ENCODE data around the gene PGAP2. TPM values are rescaled to one million over a fixed set of nuclear protein-coding genes. Genes with fewer than 3 reads are reported as not detected.
A peak's percentile ranks its signal among the peaks of the same experiment; 100 is the strongest.

Gene PGAP2
- total RNA-seq (2012; rRNA removed) (10.6 TPM in 2 replicates), polyA plus RNA-seq (2012; rRNA removed) (31.3 and 36.7 TPM in 2 replicates), Bru-seq, nascent RNA (percentile 66 among the genes with signal in this experiment), BruChase-seq, experiment 1, labeled RNA remaining after a 6-hour chase (percentile 80 among the genes with signal in this experiment), BruChase-seq, experiment 2, labeled RNA remaining after a 2-hour chase (percentile 75 among the genes with signal in this experiment)
- polyA plus RNA-seq (2012; cell fraction: cytosol; rRNA removed): 22.4 and 36.8 TPM in 2 replicates
- 74.5 and 92.9 TPM in 2 replicates for polyA plus RNA-seq (2012; cell fraction: nucleus; rRNA removed; ENCODE audit: low replicate concordance)
- long read RNA-seq, partial matches to known transcripts: 13 of 26 reads
- long read RNA-seq, other reads (novel, unspliced or antisense): 7 of 26 reads

- dilution Hi-C loops (cut with HindIII; ENCODE audit: low sequenced_read_pairs, unreplicated experiment) (no loop called here), intact Hi-C loops (cut with micrococcal nuclease) (no loop called here), in situ Hi-C loops (cut with MboI; ENCODE audit: low sequenced_read_pairs) (no loop called here)
- peak within 1 kb of the TSS; percentile 48 for H3K56ac ChIP-seq (ENCODE audit: extremely low read depth, insufficient read depth, low read length)
- H3K23ac ChIP-seq (ENCODE audit: low read depth, low read length): peak within 1 kb of the TSS; percentile 5; the same call in 1 of the 2 replicates
- peak within 1 kb of the TSS; percentile 86 for H4K5ac ChIP-seq (ENCODE audit: low read depth, low read length)
- H2BK5ac ChIP-seq (ENCODE audit: low read depth, low read length, poor library complexity, severe bottlenecking): no peak within 1 kb of the TSS
- H3K27ac ChIP-seq (ENCODE audit: insufficient read depth, low read length): peak within 1 kb of the TSS; percentile 39
- DNase-seq (peak; percentile 35), ATAC-seq (ENCODE audit: low read depth) (peak; percentile 89)
- peak within 1 kb of the TSS; percentile 26 for H4K91ac ChIP-seq (ENCODE audit: insufficient read depth, low read depth, low read length)
- peak within 1 kb of the TSS; percentile 28 for H2AK5ac ChIP-seq (ENCODE audit: low read depth, low read length)
- H4K20me1 ChIP-seq (ENCODE audit: insufficient read depth, low read length): no peaks in the 10 kb centered on the region
- peaks cover 0 to 4% of the 10 kb centered on the region in 2 experiments; a peak in 1 of 4 replicates for H3K79me1 ChIP-seq (ENCODE audit: low read depth in 1 of 2, low read length in 2 of 2)
- BruUV-seq (replicated peaks): no TSS peak
- CTCF ChIA-PET: interaction anchor here (0.5 to 1.7 kb wide), 16 partner anchors 9 to 129 kb away, joined by 3 to 11 read pairs (median 4); partner anchors contain the start of gene NUP98
- peak within 1 kb of the TSS; percentile 1; the same call in 1 of the 2 replicates for H2BK120ac ChIP-seq (ENCODE audit: low read depth, low read length)
- H4K8ac ChIP-seq (ENCODE audit: low read depth in 2 of 2, low read length in 2 of 2): peak within 1 kb of the TSS; percentile 85 to 91
- WGBS, 2 experiments (ENCODE audit: extremely low coverage in 2 of 2, insufficient read length in 1 of 2): 4% methylated on average over 29 of the region's 55 CpGs; no CpG with 5 or more reads in 1 of the 2 experiments
- peak within 1 kb of the TSS; percentile 82 for H2AK9ac ChIP-seq (replicated peaks; ENCODE audit: low read depth, low read length, poor library complexity)
- H2AFZ ChIP-seq (replicated peaks; ENCODE audit: low read length, poor library complexity): peak within 1 kb of the TSS; percentile 87
- no peaks in the 10 kb centered on the region for H3K9me3 ChIP-seq (ENCODE audit: control insufficient read depth, insufficient read depth, low read length)
- H3K27me3 ChIP-seq (ENCODE audit: control insufficient read depth, insufficient read depth, low read length): no peaks in the 10 kb centered on the region
- TF ChIP-seq BHLHE40 (IDR thresholded peaks at IDR 0.05; ENCODE audit: low read depth, low read length) (no peak), RCOR1 (IDR thresholded peaks at IDR 0.05; ENCODE audit: insufficient replicate concordance, low read length) (no peak), ELK1 (IDR thresholded peaks at IDR 0.05; ENCODE audit: borderline replicate concordance, low read depth, low read length) (no peak), MAFK (IDR thresholded peaks at IDR 0.05; ENCODE audit: low read depth, low read length) (no peak), RAD21 (IDR thresholded peaks at IDR 0.05; ENCODE audit: low read length) (peak; percentile 68), CTCF (conservative IDR thresholded peaks at IDR 0.05; ENCODE audit: low read depth, low read length) (peak; percentile 69), MXI1 (IDR thresholded peaks at IDR 0.05; ENCODE audit: borderline replicate concordance, low read depth, low read length) (no peak), SMC3 (IDR thresholded peaks at IDR 0.05; ENCODE audit: low read depth, low read length) (peak; percentile 43; the same call in 1 of the 2 replicates)
- H3K4me1 ChIP-seq (ENCODE audit: control insufficient read depth, insufficient read depth, low read length): no peaks in the 10 kb centered on the region
- H3K18ac ChIP-seq (ENCODE audit: low read depth, low read length): peak within 1 kb of the TSS; percentile 69
- peak within 1 kb of the TSS; percentile 24; the same call in 1 of the 3 replicates for H2BK15ac ChIP-seq (ENCODE audit: low read depth, low read length)
- H3K36me3 ChIP-seq (ENCODE audit: control insufficient read depth, insufficient read depth, low read length): no peaks in the 10 kb centered on the region
- H3K9me1 ChIP-seq (ENCODE audit: insufficient read depth, low read length): peaks cover 6% of the 10 kb centered on the region; the same call in 1 of the 2 replicates
- POLR2A ChIA-PET (ENCODE audit: unreplicated experiment): no interaction called here
- peak within 1 kb of the TSS; percentile 96 for H3K4me2 ChIP-seq (ENCODE audit: low read depth, low read length)
- H2BK20ac ChIP-seq (ENCODE audit: low read depth, low read length): 0 out of 2 replicates have a peak within 1 kb of the TSS, but pooled peaks have one; percentile 34
- H3K4ac ChIP-seq (ENCODE audit: low read depth, low read length): peak within 1 kb of the TSS; percentile 53
- H3K9ac ChIP-seq (ENCODE audit: low read depth, low read length): peak within 1 kb of the TSS; percentile 87
- peak within 1 kb of the TSS; percentile 86 for H3K14ac ChIP-seq (replicated peaks; ENCODE audit: low read depth, low read length)
- H3K4me3 ChIP-seq (ENCODE audit: insufficient read depth, low read depth, low read length): peak within 1 kb of the TSS; percentile 78
Measured at GRCh38 chr11:3807909-3808860, at the start of gene PGAP2. Gene PGAP2, plus strand, starts transcription at chr11:3808560. Its CDS starts 2,700 bp downstream, at chr11:3811260.
